Activated CD8-positive, alpha-beta memory T cell treated with anti-CD3 and anti-CD28 coated beads, Interleukin-2, amount 50 U/mL, for 24 hours (primary cell): ENCODE data around the gene SKAP1.
"Not testable (repeated sequence)": the region's sequence is repeated elsewhere in the genome, so short reads cannot be mapped to it uniquely, and the experiment has no call there.

Experiments
- DNase-seq: peaks from one replicate; pipeline ENCODE4 v3.0.0-alpha.2; 2020; ENCODE audit errors: extremely low read depth

Gene SKAP1

GRCh38 chr17:48328457-48328856 is 101.6 kb downstream of the SKAP1 start:
- no peak for DNase-seq

- DNase-seq, result no peak
Measured at GRCh38 chr17:48326310-48326709, 103.7 kb downstream of the SKAP1 start.

GRCh38 chr17:48322060-48322459 is 108.0 kb downstream of the SKAP1 start:
- no peak for DNase-seq

- DNase-seq, result no peak
Measured at GRCh38 chr17:48317732-48318131, 112.3 kb downstream of the SKAP1 start.

GRCh38 chr17:48314716-48315115 is 115.3 kb downstream of the SKAP1 start:
- DNase-seq, result no peak

GRCh38 chr17:48313096-48313755 is 116.8 kb downstream of the SKAP1 start:
- no peak for DNase-seq

GRCh38 chr17:48311324-48311723 is 118.7 kb downstream of the SKAP1 start:
- DNase-seq, result no peak

- no peak for DNase-seq
Measured at GRCh38 chr17:48310748-48311213, 119.2 kb downstream of the SKAP1 start.

- no peak for DNase-seq
Measured at GRCh38 chr17:48308581-48308980, 121.4 kb downstream of the SKAP1 start.

- DNase-seq, result no peak
Measured at GRCh38 chr17:48307814-48308411, 122.1 kb downstream of the SKAP1 start.

GRCh38 chr17:48307255-48307654 is 122.8 kb downstream of the SKAP1 start:
- no peak for DNase-seq

GRCh38 chr17:48301002-48301401 is 129.0 kb downstream of the SKAP1 start:
- no peak for DNase-seq

- DNase-seq, result no peak
Measured at GRCh38 chr17:48299760-48300159, 130.3 kb downstream of the SKAP1 start.

- DNase-seq, result no peak
Measured at GRCh38 chr17:48297825-48298224, 132.2 kb downstream of the SKAP1 start.

GRCh38 chr17:48296453-48296852 is 133.6 kb downstream of the SKAP1 start:
- DNase-seq, result no peak

- no peak for DNase-seq
Measured at GRCh38 chr17:48295362-48296288, 134.4 kb downstream of the SKAP1 start.

GRCh38 chr17:48294806-48295361 is 135.1 kb downstream of the SKAP1 start:
- DNase-seq, result no peak

GRCh38 chr17:48294020-48294805 is 135.8 kb downstream of the SKAP1 start:
- DNase-seq, result no peak

- no peak for DNase-seq
Measured at GRCh38 chr17:48293319-48294019, 136.5 kb downstream of the SKAP1 start.

GRCh38 chr17:48290378-48290777 is 139.6 kb downstream of the SKAP1 start:
- no peak for DNase-seq

GRCh38 chr17:48286917-48287316 is 143.1 kb downstream of the SKAP1 start:
- DNase-seq, result not testable (repeated sequence)
